ENCODE results near the gene PPP6R1. TPM values are rescaled to one million over a fixed set of nuclear protein-coding genes. Genes with fewer than 3 reads are reported as not detected.

PPP6R1 gene
- total RNA-seq, 1 experiment from 2014 or later: 159 TPM

DNA sequence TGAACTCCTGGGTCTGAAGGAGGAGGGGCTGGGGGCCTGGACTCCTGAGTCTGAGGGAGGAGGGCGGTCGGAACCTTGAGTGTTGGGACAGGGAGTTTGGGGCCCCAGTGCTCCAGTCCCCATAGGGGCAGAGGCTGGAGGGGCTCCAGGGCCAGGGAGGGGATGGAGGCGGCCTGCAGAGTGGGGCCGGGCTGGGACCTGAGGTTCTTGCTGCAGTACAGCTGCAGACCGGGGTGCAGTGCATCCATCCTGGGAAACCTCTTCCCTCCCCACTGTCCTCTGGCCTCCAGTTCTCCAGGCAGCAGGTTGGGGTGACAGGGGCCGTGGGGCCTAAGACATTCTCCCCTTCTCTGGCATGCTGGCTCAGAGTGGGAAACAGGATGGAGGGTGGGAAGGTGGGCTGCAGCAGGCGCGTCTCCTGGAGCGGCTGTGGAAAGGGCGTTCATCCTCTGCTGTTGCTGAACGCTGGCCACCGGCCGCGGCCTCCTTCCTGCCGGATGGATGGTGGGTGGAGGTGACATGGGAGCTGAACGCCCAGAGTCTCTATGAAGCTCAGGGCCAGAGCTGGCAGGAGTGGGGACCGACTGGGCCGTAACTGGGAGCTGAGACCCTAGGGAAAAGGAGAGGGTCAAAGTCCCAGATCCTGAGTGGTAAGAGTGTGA, 26.5 kb upstream of the PPP6R1 start:
- DNase-seq: no peak
- H3K79me2 ChIP-seq (ENCODE audit: low read depth): no peaks in the 10 kb centered on the region
- ChIA-PET POLR2A (ENCODE audit: unreplicated experiment) (no interaction called here), CTCF (no interaction called here)
- intact Hi-C loops (cut with micrococcal nuclease; ENCODE audit: unreplicated experiment): no loop called here
- BruUV-seq (replicated peaks): no TSS peak
- no peaks in the 10 kb centered on the region for H3K36me3 ChIP-seq (ENCODE audit: low read depth)
- H3K4me2 ChIP-seq: no peak overlapping the region
- H4K20me1 ChIP-seq (ENCODE audit: insufficient read depth): no peaks in the 10 kb centered on the region
- H3K9me3 ChIP-seq (ENCODE audit: insufficient read depth, low read depth): no peaks in the 10 kb centered on the region
- H3F3A ChIP-seq (ENCODE audit: insufficient read depth, low read depth): peaks cover 25% of the 10 kb centered on the region
- no peaks in the 10 kb centered on the region for H3K9me2 ChIP-seq (ENCODE audit: insufficient read depth)
- H3K27me3 ChIP-seq (ENCODE audit: insufficient read depth, low read depth): peaks cover 4% of the 10 kb centered on the region; the same call in 1 of the 2 replicates
- no peak overlapping the region for H3K27ac ChIP-seq
- no peak overlapping the region for H3K4me3 ChIP-seq
- no peaks in the 10 kb centered on the region for H3K4me1 ChIP-seq (replicated peaks; ENCODE audit: insufficient read depth)
- TF ChIP-seq, protein P1, sequence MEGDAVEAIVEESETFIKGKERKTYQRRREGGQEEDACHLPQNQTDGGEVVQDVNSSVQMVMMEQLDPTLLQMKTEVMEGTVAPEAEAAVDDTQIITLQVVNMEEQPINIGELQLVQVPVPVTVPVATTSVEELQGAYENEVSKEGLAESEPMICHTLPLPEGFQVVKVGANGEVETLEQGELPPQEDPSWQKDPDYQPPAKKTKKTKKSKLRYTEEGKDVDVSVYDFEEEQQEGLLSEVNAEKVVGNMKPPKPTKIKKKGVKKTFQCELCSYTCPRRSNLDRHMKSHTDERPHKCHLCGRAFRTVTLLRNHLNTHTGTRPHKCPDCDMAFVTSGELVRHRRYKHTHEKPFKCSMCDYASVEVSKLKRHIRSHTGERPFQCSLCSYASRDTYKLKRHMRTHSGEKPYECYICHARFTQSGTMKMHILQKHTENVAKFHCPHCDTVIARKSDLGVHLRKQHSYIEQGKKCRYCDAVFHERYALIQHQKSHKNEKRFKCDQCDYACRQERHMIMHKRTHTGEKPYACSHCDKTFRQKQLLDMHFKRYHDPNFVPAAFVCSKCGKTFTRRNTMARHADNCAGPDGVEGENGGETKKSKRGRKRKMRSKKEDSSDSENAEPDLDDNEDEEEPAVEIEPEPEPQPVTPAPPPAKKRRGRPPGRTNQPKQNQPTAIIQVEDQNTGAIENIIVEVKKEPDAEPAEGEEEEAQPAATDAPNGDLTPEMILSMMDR (conservative IDR thresholded peaks at IDR 0.05): no peak
- TF ChIP-seq EZH2 (IDR thresholded peaks at IDR 0.05; ENCODE audit: low read depth): no peak
- H2AFZ ChIP-seq: no peak overlapping the region

DNA sequence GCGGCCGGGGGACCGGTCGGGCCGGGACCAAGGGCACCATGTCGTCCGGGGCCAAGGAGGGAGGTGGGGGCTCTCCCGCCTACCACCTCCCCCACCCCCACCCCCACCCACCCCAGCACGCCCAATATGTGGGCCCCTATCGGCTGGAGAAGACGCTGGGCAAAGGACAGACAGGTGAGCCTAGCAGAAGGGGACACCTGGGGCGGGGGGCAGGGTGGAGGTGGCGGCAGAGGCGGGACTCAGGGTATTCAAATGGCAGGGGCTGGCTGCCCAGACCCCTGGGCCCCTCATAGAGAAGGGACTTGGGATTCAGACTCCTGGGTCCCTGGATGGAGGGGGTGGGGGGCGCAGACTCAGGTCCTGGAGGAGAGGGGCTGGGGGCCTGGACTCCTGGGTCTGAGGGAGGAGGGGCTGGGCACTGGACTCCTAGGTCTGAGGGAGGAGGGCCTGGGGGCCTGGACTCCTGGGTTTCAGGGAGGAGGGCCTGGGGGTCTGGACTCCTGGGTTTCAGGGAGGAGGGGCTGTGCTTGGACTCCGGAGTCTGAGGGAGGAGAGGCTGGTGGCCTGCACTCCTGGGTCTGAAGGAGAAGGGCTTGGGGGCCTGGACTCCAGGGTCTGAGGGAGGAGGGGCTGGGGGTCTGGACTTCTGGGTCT, 25.7 kb upstream of the PPP6R1 start:
- Histone ChIP-seq H3K4me3 (no peak overlapping the region), H3K4me1 (replicated peaks; ENCODE audit: insufficient read depth) (no peaks in the 10 kb centered on the region), H4K20me1 (ENCODE audit: insufficient read depth) (no peaks in the 10 kb centered on the region), H2AFZ (no peak overlapping the region), H3F3A (ENCODE audit: insufficient read depth, low read depth) (peaks cover 25% of the 10 kb centered on the region), H3K27ac (no peak overlapping the region), H3K9me3 (ENCODE audit: insufficient read depth, low read depth) (no peaks in the 10 kb centered on the region), H3K36me3 (ENCODE audit: low read depth) (no peaks in the 10 kb centered on the region), H3K4me2 (no peak overlapping the region), H3K27me3 (ENCODE audit: insufficient read depth, low read depth) (peaks cover 4% of the 10 kb centered on the region; the same call in 1 of the 2 replicates), H3K9me2 (ENCODE audit: insufficient read depth) (no peaks in the 10 kb centered on the region), H3K79me2 (ENCODE audit: low read depth) (peaks cover 2% of the 10 kb centered on the region)
- ChIA-PET CTCF (no interaction called here), POLR2A (ENCODE audit: unreplicated experiment) (no interaction called here)
- TF ChIP-seq, protein P1 (conservative IDR thresholded peaks at IDR 0.05): no peak
- no peak for TF ChIP-seq EZH2 (IDR thresholded peaks at IDR 0.05; ENCODE audit: low read depth)
- no peak for DNase-seq
- intact Hi-C loops (cut with micrococcal nuclease; ENCODE audit: unreplicated experiment): no loop called here
- no TSS peak for BruUV-seq (replicated peaks)

- Histone ChIP-seq H3K9me3 (ENCODE audit: insufficient read depth, low read depth) (no peaks in the 10 kb centered on the region), H3K4me2 (no peak within 1 kb of the TSS), H2AFZ (no peak within 1 kb of the TSS), H3K36me3 (ENCODE audit: low read depth) (no peaks in the 10 kb centered on the region), H3K27me3 (ENCODE audit: insufficient read depth, low read depth) (peaks cover 4% of the 10 kb centered on the region; the same call in 1 of the 2 replicates), H3K27ac (no peak within 1 kb of the TSS), H4K20me1 (ENCODE audit: insufficient read depth) (no peaks in the 10 kb centered on the region), H3K4me1 (replicated peaks; ENCODE audit: insufficient read depth) (peaks cover 5% of the 10 kb centered on the region; the same call in 1 of the 2 replicates), H3K79me2 (ENCODE audit: low read depth) (peaks cover 10% of the 10 kb centered on the region), H3F3A (ENCODE audit: insufficient read depth, low read depth) (peaks cover 25% of the 10 kb centered on the region), H3K9me2 (ENCODE audit: insufficient read depth) (no peaks in the 10 kb centered on the region), H3K4me3 (no peak within 1 kb of the TSS)
- intact Hi-C loops (cut with micrococcal nuclease; ENCODE audit: unreplicated experiment): no loop called here
- peak in 1 of 2 experiments; percentile 34 for DNase-seq
- TF ChIP-seq, protein P1 (conservative IDR thresholded peaks at IDR 0.05): no peak
- TF ChIP-seq EZH2 (IDR thresholded peaks at IDR 0.05; ENCODE audit: low read depth): no peak
- ChIA-PET POLR2A (ENCODE audit: unreplicated experiment) (interaction anchor here (0.6 kb wide), 1 partner anchor 32 kb away, joined by 8 read pairs; no protein-coding TSS in a partner anchor), CTCF (no interaction called here)
- no TSS peak for BruUV-seq (replicated peaks)
These were observed 24.9 kb upstream of the PPP6R1 start, which contains the start of gene BRSK1 for GRCh38 chr19:55283548-55284377. Gene BRSK1 (plus strand): TSS chr19:55283997. CDS start chr19:55284443, 446 bp downstream.
